Measurements from ENCODE around the gene SHH.

SHH gene

DNA sequence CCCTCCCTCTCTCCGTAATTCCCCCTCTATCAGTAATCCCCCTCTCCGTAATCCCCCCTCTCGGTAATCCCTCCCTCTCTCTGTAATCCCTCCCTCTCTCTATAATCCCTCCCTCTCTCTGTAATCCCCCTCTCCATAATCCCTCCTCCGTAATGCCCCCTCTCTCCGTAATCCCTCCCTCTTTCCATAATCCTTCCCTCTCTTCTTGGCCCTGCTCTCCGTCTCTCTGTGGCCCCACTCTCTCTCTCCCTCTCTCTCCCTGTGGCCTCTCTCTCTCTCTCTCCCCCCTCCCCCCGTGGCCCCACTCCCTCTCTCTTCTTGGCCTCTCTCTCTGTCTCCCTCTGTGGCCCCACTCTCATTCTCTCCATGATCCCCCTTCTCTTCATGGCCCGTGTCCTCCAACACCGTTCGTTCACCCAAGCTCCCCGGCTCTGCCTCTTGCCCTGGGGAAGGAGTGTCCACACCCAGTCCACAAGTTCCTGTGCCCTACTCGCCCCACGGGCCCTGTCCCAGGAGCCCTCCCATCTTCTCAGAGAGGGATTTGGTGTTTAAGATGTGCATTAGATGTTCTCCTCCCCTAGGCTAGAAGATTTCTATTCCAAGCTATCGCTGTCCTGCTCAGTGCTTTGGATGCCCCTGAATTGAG is 19.8 kb downstream of the SHH start:
- DNase-seq (ENCODE audit: low read depth, low spot score), result no peak

DNA sequence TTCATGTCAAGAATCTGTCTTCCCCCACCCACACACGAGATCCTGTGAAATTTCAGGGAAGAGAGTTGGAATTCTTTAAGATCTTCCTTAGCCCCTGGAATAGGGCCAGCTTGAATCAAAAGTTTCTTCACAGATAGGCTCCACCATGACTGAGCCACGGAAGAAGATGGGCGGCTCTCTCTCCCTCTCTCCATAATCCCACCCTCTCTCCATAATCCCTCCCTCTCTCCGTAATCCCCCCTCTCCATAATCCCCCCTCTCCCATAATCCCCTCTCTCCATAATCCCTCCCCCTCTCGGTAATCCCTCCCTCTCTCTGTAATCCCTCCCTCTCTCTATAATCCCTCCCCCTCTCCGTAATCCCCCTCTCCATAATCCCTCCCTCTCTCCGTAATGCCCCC is 20.4 kb downstream of the SHH start:
- DNase-seq (ENCODE audit: low read depth, low spot score), result no peak

DNA sequence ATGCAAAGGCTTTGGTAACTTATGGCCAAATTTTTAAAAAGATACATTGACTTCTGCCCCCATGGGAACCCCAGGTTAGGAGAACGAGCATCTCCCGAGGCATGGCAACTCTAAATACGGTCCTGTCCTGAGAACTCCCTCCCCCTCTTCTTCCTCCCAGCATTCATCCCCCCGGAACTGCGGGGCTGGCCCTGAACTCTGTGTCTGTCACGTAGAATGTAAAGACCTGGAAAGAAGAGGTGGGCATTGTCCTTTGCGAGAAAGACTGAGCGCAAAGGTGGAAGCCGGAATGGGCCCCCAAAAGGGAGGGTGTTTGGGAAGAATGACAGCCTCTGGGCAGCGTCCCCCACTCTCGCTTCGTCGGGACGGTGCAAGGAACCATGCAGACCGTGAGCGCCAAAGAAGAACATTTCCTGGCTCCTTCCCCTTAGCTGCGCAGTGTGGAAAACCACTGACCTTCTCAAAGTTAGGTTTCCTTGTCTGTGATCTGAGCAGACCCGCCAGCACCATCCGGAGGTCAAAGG is 21.0 kb downstream of the SHH start:
- DNase-seq (ENCODE audit: low read depth, low spot score), result no peak

DNA sequence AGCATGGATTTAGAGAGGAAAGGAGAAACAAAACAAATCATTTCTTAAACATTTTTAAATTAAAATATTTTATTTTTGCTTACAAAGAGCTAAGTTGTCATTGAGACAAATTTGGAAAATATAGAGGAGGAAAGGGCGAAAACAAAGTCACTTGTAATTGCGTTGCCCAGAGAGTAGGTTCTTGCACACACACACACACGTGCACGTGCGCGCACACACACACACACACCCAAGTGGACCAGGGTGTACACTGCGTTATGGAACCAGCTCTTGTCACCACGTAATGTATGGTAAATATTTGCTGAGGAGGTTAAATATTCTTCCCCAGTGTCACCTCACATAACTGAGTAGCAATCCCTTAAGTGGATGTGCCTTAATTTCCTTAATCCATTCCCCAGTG is 21.6 kb downstream of the SHH start:
- DNase-seq (ENCODE audit: low read depth, low spot score), result no peak

DNA sequence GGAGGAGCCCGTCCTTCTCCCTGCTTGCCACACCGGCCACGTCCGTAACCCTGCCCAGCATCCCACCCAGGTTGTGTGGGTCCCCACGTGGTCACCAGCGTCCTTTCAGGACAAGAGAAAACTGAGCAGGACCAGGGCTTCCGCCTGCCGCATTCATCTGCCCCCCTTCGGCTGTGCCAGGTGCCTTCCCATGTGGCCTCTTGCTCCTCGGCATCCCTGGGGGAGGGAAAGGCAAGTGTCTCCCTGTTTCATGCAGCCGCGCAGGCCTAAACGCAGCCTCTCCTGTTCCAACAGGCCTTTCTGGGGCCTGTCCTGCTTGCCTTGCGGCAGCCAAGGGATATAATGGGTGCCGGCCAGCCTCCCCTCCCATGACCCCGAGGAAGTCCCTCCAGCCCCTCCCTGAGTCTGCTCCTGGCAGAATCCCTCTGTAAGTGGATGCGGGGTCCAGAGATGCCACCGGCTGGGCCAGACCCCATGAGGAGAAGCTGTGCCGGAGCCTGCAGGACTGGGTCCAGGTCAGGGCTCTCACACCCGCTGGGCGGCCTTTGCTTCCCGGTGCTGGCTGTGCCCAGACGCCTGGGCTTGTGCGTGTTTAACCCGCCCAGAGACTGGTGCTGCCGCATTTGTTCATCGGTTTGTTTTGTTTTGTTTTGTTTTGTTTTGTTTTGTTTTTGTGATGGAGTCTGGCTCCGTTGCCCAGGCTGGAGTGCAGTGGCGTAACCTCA is 23.1 kb downstream of the SHH start:
- no peak for DNase-seq (ENCODE audit: low read depth, low spot score)

DNA sequence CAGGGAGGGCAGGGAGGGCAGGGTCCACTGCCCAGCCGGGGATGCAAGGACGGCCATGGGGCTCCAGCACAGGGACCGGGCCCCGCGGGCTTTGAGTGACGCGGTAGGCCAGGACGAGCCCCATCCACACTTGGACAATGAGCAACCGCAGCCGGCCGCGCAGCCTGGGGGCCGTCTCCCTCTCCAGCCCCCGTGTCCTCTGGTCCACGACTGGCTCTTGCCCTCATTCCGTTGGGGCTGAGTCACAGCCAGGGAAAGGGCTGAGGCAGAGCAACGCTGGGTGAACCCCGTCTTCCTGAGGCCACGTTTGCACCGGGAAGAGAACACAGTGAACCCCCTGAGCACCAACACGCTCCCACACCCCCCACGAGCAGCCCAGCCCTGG is 23.7 kb downstream of the SHH start:
- no peak for DNase-seq (ENCODE audit: low read depth, low spot score)

DNA sequence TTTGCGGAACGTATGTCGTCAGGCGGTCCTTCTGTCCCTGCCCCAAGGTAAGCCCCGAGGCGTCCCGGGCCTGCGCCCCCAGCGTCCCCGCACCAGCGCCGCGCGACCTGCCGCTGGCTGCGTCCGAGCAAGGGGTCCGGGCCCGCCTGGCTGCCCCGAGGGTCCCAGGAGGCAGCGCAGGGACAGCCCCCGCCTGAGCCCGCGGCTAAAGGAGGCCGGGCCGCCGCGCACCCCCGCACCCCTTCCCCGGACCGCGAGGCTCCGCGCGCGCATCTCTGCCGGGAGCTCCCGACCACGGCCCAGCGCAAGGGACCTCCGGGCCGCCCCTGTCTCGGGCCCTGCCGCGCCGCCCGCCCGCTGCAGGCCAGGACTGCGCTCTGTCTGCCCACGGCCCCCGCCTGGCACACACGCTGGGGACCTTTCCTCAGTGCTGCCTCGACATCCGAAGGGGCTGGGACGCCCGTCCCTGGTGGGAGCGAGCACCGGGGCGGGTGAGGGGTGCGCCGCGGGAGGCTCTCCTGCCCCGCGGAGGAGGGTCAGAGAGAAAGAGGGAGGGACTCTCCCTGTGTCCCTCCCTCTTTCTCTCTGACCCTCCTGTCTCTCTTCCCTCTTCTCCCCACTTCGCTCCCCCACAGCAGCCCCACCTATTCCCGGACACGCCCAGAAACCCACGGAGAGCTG is 25.0 kb downstream of the SHH start:
- no peak for DNase-seq (ENCODE audit: low read depth, low spot score)

DNA sequence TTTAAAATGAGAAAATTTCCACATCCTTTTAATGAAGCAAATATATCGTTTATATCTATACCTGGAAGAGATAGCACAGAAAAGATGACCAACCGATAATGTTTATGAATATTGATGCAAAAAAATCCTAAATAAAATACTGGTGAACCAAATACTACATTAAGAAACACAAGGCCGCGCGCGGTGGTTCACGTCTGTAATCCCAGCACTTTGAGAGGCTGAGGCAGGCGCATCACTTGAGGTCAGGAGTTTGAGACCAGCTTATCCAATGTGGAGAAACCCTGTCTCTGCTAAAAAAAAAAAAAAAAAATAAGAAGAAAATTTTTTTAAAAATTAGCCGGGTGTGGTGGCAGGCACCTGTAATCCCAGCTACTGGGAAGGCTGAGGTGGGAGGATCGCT is 25.8 kb downstream of the SHH start:
- DNase-seq (ENCODE audit: low read depth, low spot score), result no peak

DNA sequence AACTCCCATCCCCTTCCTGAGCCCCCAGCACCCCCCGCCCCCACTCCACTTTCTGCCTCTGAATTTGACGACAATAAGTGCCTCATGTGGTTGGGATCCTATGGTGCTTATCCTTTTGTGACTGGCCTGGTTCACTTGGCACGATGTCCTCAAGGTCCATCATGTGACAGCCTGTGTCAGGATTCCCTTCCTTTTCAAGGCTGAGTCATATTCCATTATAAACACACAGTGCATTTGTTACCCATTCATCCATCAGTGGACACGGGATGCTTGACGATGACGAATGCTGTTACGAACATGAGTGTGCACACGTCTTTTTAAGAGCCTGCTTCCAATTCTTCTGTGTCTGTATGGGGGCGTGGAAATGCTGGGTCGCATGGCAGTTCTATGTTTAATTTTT is 26.7 kb downstream of the SHH start:
- no peak for DNase-seq (ENCODE audit: low read depth, low spot score)

DNA sequence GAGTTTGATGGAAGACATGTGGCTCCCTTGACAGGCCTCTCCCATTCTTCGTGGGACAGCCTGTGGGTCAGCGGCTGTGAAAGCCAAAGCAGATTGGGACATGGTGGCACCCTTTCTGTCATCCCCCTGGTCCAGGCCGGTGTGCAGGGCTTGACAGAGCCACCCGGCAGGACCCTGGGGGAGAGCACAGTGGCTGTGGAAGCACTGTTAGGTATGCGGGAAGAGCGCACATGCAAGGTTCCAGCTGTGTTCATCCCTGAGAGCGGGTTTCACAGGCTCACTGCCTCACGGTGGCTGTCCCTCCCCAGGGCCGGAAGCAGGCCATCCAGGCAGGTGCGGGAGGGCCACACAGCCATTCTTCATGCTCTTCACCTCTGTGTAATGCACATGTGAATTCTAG is 29.8 kb downstream of the SHH start:
- no peak for DNase-seq (ENCODE audit: low read depth, low spot score)

DNA sequence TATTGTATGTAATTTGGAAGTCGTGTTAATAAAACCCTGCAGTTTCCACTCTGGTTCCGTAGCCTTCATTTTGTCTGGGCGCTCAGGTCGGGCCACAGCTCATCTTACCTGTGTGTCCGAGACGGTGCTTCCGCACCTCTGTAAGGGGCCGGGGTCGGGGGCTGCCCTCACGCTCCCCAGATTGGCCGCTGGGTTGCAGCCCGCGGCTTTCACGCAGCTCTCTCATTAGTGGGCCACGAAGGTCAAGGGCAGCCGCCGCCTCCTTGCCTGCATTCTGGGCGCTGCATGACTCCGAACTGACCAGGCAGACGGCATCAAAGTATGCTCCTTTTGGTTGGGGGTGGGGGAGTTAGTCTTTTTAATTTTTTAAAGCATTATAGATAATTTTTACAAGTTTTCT is 30.8 kb downstream of the SHH start:
- DNase-seq (ENCODE audit: low read depth, low spot score), result no peak

DNA sequence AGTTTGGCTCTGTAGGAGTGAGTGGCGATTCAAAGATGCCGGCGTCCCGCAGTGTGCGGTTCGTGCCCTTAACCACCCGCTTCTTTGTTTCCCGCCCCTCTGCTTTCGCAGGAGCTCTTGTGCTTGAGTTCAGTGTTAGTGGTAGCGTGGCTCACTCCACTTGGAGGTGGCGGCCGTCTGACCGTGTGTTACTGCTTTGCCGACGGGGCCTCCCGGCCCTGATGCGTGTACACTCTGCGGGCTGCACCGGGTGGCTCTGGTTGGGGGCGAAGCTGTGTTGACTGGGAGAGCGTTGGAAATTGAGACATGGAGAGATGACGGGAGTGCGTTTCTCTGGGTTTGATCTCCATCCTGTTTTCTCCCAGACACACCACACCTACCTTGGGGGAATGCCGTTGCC is 31.4 kb downstream of the SHH start:
- no peak for DNase-seq (ENCODE audit: low read depth, low spot score)

DNA sequence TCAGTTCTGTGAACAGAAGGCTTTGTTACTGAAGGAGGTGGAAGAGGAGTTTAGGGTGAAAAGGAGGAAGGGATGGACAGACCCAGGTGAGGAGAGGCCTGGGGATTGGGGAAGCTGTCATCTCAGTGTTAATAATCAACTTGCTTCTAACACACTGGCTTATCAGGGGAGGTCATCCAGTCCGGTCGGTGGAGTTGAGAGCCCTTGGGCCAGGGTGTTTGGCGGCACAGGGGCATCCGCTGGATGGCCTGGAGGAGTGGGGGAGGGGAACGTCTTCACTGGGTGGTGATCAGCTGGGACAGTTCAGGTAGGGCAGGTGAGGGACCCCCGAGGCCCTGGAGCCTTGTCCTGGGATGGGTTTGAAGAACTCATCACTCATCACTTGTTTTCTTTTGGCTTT is 33.9 kb downstream of the SHH start:
- DNase-seq (ENCODE audit: low read depth, low spot score), result no peak

DNA sequence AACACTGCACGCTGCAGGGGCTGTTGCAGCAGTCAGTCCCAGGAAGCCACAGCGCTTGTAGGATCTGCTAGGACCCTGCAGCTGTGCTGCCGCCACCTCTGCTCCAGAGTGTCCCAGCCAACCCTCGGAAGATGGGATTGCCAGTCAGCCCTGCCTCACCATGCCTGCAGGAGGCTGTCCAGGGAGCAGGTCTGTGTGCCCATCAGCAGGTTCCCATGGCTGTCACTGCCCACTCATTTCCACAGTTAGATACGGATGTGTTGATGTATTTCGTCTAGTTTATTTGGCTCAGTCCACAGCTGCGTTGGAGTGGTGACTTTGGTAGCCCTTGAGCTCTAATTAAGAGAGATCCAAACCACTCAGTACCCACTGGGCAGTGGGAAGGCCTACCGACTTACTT is 35.7 kb downstream of the SHH start:
- DNase-seq (ENCODE audit: low read depth, low spot score), result no peak

DNA sequence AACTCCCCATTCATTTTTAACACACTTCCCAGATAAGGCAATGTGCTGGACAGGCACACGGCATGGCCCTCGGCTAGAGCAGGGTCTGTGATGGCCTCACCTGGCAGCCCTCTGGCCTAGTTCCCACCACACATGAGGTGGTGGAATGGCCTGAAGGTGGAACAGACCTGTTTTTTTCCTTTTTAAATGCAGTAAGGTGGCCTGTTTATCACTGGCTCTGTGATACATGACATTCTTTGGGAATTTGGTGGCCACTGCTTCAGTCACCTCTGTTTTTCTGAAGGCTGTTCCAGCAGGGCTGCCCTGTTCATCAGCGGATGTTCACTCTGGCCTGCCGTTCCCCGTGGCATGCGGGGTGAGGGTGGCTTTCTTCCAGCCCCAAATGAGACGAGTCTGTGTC is 36.6 kb downstream of the SHH start:
- no peak for DNase-seq (ENCODE audit: low read depth, low spot score)

DNA sequence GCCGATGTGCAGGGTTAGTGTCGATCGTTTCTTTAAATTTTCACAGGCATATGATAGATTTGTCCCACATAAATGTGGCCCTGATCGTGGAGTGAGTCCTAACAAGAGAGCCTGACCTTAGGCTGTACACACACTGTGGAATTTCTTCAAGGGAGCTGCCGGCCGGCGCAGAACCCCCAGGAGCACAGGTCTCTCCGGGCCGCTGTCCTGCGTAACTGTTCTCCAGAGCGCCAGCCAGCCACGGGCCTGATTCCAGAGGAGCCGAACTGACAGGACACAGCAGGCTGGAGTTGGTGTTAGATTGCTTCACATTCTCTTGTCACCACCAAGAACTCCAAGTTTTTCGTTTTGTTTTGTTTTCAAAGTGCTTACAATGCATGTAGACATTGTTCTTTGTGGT is 37.3 kb downstream of the SHH start:
- DNase-seq (ENCODE audit: low read depth, low spot score), result no peak

DNA sequence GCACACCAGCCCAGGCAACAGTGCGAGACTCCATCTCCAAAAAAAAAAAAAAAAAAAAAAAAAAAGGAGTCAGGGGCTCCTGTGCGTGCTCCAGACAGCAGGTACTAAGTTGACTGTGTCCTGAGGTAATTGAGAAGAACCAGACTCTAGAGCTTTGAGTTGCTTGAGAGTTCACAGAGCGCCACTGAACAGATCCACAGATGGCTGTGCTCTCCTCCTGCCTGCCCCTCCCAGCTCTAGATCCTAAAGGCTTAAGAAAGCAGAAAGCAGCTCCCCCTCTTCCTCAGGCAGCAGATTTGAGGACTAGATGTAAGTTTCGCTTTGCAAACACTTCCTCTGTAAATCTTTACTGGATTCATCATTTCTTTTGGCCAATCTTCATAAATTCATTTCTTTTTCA is 38.7 kb downstream of the SHH start:
- no peak for DNase-seq (ENCODE audit: low read depth, low spot score)

DNA sequence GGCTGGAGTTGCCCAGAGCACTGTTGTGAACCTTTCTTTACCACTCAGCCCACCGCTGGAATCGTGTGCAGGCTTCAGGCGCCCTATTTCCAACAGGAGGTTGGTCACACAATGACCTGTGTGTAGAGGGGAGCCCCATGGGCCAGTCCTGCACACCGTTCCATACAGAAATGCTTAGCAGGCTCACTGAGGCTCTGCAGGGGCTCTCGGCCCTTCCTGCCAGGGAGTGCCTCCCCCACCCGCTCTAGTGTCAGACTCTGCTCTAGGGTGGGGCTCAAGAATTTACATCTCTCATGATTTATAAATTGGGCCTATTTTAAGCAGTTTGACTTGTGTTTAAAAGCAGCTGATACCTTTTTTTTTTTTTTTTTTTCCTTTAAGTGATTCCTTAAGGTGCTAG is 42.0 kb downstream of the SHH start:
- DNase-seq (ENCODE audit: low read depth, low spot score), result no peak

DNA sequence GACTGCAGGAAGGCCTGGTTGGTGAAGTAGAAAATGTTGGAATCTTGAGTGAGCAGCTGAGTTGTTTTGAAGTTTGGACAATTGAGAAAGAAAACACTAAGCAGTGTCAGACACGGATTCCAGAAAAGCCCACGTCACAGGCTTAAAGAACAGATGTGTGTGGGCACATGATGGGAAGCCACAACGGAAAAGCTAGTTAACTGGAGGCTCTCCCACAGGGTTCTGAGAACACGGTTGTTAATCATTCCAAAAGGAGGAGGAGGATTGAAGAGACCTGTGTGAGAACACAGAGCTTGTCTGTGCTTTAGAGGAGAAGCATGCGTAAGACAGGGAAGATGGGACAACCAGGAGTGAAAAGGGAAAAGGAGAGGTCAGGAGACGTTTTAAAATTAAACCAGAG is 42.6 kb downstream of the SHH start:
- no peak for DNase-seq (ENCODE audit: low read depth, low spot score)

DNA sequence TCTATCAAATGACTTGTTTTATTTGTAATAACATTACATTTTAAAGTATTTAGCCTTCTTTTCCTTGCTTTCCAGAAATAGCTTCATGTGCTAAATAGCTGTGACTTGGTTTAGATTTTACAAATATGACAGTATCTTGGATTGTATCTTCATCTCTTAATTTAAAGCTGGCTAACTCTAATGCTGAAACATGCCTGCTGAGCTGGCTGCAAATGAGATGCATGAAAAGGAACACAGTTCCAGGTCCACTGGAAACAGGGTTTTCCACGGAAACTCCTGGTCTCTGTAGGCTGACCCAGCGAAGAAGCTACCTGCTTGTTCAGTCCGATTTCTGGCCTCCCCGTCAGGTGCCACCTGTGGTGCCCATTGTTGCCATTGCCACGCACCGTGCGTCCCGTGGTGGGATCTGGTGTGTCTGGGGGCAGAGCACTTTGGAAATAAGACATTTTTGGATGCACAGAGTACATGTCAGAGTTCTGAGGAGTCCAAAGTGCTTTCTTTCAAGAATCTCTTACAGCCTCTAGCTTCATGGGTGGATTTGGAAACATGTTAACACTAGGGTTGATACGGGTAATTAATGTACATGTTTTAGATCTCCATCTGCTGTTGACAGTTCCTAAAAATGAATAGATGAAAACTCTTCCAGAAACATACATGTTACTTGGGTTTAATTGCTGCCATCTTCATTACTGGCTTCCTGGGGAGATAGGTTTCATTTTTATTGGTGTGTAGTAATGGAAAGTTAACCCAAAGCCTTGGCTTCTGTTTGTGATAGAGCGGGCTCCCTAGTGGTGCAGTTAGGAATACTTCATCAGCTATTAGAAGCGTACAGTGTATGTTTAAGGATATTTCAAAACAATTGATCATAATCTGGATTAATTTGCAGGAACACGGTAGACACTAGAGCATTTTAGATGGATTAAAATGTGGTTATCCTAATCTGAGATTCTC is 45.0 kb downstream of the SHH start:
- no peak for DNase-seq (ENCODE audit: low read depth, low spot score)

DNA sequence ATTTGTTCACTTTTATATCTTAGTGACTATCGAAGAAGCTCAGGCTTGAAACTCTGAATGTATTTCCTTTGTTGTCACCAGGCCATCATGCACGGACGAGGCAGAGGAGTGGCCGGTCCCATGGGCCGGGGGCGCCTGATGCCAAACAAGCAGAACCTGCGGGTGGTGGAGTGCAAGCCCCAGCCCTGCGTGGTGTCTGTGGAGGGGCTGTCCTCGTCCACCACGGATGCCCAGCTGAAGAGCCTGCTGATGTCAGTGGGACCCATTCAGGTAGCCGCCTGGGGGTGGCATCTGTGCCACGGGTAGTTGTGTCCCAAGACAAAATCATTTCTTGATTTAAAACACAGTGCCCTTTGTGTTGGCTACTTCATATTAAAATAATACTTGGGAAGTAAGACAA is 45.9 kb downstream of the SHH start:
- no peak for DNase-seq (ENCODE audit: low read depth, low spot score)

DNA sequence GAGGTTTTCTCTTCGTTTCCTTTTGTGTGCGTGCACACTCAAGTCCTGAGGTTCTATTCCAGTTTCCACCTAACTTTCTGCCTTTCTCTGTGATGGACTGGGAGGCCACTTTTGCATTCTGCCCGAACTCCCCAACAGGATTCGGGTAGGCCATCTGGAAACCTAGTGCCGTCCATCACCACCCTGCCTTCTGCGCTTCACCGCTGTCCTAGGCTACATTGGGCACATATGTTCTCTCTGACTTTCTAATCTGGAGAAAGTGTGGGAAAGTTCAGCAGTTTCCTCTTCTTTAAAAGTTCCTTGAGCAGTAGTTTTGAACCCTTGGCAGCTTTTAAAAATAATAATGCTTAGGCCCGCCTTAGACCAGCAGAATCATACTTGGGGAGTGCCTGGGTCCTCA is 46.8 kb downstream of the SHH start:
- no peak for DNase-seq (ENCODE audit: low read depth, low spot score)
